Mammary epithelial cell (primary cell): Measurements from ENCODE around the gene SIK1.

Source experiments
- CTCF ChIP-seq, 2 donors: IDR thresholded peaks in 1 of 2; conservative IDR thresholded peaks in 1 of 2; 2 replicates each; pipeline ENCODE4 v1.5.1; 2011 to 2012; ENCODE audit warnings: inconsistent platforms in 2 of 2, low read length in 2 of 2, mild to moderate bottlenecking in 2 of 2, control low read depth in 1 of 2, low read depth in 1 of 2; ENCODE audit not compliant: insufficient read depth in 1 of 2; ENCODE audit errors: extremely low read depth in 1 of 2
- EZH2 ChIP-seq: IDR thresholded peaks from 2 replicates; pipeline ENCODE4 v1.6.1; 2012; ENCODE audit warnings: low read length, inconsistent platforms, borderline replicate concordance

DNA sequence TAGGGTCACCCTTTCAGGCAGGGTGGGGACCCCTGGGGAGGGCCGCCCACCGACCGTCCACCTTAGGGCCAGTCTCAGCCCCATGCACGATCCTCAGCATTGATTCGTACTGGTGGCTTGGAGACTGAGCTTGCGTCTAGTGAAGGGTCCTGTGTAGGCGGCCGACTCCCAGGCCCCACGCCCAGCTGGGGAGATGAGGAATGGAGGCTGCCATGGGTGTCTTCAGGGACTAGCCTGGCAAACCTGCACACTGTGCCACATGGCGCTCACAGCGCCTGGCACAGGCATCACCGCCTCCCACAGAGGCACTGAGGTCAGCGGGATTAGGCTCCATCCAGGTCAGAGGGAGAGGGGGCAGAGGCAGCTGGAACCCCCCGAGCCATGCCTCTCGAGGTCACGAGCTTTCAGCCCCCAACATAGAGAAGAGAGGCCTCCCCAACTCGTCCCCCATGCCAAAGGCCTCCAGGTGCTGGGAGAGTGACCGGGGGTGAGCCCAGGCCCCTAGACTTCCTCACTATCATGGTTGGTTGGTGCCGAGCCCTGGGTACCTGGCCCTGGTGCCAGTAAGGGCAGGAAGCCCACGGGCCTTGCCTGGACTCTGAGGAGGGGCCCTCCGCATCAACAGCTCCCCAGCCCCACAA, 51.0 kb downstream of the SIK1 start:
- TF ChIP-seq CTCF (conservative IDR thresholded peaks at IDR 0.05 in 1 of 2, IDR thresholded peaks at IDR 0.05 in 1 of 2; ENCODE audit: extremely low read depth in 1 of 2, insufficient read depth in 1 of 2, low read depth in 1 of 2, low read length in 2 of 2) (no peak), EZH2 (no peak)
